Measurements from ENCODE around the gene GPRIN3. TPM values are rescaled to one million over a fixed set of nuclear protein-coding genes. Genes with fewer than 3 reads are reported as not detected.

Gene GPRIN3
- total and polyA plus RNA-seq, 8 donors: 1.6 to 14.1 (median 2.5) TPM

DNA sequence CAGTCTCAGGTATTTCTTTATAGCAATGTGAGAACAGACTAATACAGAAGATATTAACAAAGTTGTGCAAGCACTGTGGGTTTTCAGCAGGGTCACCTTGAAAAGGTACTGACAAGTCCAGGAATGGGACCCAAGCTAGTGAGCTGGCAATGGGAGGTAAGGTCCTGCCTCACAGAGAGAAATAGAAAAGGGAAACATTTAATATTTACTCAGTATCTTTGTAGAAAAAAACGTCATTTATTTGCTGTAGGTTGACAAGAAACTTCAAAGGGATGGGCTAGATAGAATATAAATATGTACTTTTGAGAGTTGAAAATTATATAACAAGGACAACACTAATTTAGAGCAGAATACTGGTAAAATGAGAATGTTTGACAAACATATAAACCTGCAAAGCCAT lies 89.0 kb downstream of the GPRIN3 start:
- H3K36me3 ChIP-seq: no peaks in the 10 kb centered on the region
- H3K9me3 ChIP-seq: no peaks in the 10 kb centered on the region
- no peak for ATAC-seq
- no peaks in the 10 kb centered on the region for H3K4me1 ChIP-seq
- TF ChIP-seq, protein P1, sequence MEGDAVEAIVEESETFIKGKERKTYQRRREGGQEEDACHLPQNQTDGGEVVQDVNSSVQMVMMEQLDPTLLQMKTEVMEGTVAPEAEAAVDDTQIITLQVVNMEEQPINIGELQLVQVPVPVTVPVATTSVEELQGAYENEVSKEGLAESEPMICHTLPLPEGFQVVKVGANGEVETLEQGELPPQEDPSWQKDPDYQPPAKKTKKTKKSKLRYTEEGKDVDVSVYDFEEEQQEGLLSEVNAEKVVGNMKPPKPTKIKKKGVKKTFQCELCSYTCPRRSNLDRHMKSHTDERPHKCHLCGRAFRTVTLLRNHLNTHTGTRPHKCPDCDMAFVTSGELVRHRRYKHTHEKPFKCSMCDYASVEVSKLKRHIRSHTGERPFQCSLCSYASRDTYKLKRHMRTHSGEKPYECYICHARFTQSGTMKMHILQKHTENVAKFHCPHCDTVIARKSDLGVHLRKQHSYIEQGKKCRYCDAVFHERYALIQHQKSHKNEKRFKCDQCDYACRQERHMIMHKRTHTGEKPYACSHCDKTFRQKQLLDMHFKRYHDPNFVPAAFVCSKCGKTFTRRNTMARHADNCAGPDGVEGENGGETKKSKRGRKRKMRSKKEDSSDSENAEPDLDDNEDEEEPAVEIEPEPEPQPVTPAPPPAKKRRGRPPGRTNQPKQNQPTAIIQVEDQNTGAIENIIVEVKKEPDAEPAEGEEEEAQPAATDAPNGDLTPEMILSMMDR (IDR thresholded peaks at IDR 0.05): no peak
- DNase-seq: no peak
- no peaks in the 10 kb centered on the region for H3K27me3 ChIP-seq
- H3K27ac ChIP-seq: no peak overlapping the region
- H3K4me3 ChIP-seq: no peak overlapping the region
- intact Hi-C loops (cut with DNase I): no loop called here

DNA sequence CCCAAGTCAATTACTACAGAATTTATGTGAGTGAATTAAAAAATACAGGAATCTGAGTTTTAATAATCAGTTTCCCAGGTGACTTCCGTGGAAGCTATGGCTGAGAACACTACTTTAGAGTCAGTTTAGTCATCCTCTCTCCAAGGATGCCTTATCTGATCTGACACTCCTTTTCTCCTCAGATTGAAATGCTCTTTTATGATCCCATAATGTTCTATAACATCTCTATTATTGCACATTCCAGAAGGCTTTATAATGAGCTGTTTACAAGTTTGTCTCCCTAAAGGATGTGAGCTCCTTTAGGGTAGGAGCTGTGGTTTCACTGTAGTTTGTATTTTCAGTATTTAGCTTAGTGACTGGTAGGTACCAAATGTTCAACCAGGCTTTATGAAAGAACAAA lies 90.0 kb downstream of the GPRIN3 start:
- DNase-seq: no peak
- no peak overlapping the region for H3K4me3 ChIP-seq
- ATAC-seq: no peak
- intact Hi-C loops (cut with DNase I): no loop called here
- no peaks in the 10 kb centered on the region for H3K4me1 ChIP-seq
- no peaks in the 10 kb centered on the region for H3K27me3 ChIP-seq
- H3K9me3 ChIP-seq: no peaks in the 10 kb centered on the region
- TF ChIP-seq, protein P1 (IDR thresholded peaks at IDR 0.05): no peak
- H3K36me3 ChIP-seq: no peaks in the 10 kb centered on the region
- H3K27ac ChIP-seq: no peak overlapping the region

DNA sequence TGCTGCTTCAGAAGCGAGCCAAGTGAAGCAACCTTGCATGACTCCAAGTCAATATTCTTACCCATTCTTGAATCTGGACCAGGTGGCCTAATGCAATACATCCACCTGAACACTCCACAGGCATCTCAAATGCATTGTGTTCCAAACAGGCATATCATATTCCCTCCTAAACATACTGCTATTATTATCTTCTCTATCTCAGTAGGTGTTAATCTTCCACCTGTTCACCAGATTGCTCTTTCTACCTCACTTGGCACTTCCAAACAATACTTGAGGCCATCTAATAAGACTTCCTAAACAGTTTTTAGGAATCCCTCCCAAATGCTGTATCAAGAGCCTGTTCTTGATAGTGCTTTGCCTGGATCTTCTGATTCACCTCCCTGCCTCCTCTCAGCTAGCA lies 90.7 kb downstream of the GPRIN3 start:
- Histone ChIP-seq H3K27me3 (no peaks in the 10 kb centered on the region), H3K9me3 (no peaks in the 10 kb centered on the region), H3K4me3 (no peak overlapping the region), H3K36me3 (no peaks in the 10 kb centered on the region), H3K4me1 (no peaks in the 10 kb centered on the region), H3K27ac (no peak overlapping the region)
- TF ChIP-seq, protein P1 (IDR thresholded peaks at IDR 0.05): no peak
- no peak for ATAC-seq
- intact Hi-C loops (cut with DNase I): no loop called here
- no peak for DNase-seq

DNA sequence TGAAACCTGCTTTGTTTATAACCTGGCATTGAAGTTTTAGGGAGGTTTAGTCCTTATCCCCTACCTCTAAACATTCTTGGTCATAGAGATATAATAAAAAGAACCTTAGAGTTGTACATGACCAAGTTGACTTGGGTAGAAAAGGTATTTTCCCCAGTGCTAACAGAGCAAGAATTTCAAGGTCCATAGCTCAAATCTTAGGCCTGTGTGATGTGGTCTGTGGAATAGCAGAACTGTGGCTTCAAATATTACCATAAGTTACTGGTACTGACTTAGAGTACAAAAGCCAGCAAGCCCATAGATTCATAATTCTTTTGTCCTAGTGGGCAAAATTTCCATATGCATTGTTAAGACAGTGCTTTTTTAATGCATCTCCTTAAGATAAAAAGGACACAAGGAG lies 91.2 kb downstream of the GPRIN3 start:
- H3K27ac ChIP-seq: no peak overlapping the region
- intact Hi-C loops (cut with DNase I): no loop called here
- H3K4me1 ChIP-seq: no peaks in the 10 kb centered on the region
- H3K9me3 ChIP-seq: no peaks in the 10 kb centered on the region
- H3K27me3 ChIP-seq: no peaks in the 10 kb centered on the region
- DNase-seq (no peak), ATAC-seq (no peak)
- TF ChIP-seq, protein P1 (IDR thresholded peaks at IDR 0.05): no peak
- no peaks in the 10 kb centered on the region for H3K36me3 ChIP-seq
- H3K4me3 ChIP-seq: no peak overlapping the region

DNA sequence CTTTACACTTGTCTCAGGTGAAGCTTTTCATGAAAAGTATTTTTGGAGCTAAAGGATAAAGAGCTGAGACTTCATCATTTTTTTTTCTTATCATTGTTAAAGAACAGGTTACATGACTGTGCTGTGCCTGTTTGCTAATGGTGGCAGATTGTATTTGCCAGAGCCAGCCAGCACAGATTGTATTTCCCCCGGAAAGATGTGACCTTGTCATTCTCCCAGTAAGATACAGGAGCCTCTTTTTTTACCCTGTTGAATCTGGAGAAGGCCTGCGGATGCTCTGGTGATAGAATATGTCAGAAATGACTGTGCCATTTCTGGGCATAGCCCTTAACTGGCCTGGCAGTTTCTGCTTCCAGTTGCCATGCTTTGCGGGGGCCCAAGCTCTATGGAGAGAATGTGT lies 91.9 kb downstream of the GPRIN3 start:
- no peak overlapping the region for H3K27ac ChIP-seq
- intact Hi-C loops (cut with DNase I): no loop called here
- H3K27me3 ChIP-seq: no peaks in the 10 kb centered on the region
- no peaks in the 10 kb centered on the region for H3K36me3 ChIP-seq
- H3K4me3 ChIP-seq: no peak overlapping the region
- no peaks in the 10 kb centered on the region for H3K4me1 ChIP-seq
- ATAC-seq: no peak
- TF ChIP-seq, protein P1 (IDR thresholded peaks at IDR 0.05): no peak
- DNase-seq: no peak
- H3K9me3 ChIP-seq: no peaks in the 10 kb centered on the region

Measured in left lung (tissue), 10 donors.